ENCODE data around the gene TMEM131. TPM values are rescaled to one million over a fixed set of nuclear protein-coding genes. Genes with fewer than 3 reads are reported as not detected.
"Not testable (repeated sequence)": the region's sequence is repeated elsewhere in the genome, so short reads cannot be mapped to it uniquely, and the experiment has no call there.

Gene TMEM131
- total RNA-seq, 4 donors from 2014 or later, result 10.3 to 39.2 (median 20.0) TPM

DNA sequence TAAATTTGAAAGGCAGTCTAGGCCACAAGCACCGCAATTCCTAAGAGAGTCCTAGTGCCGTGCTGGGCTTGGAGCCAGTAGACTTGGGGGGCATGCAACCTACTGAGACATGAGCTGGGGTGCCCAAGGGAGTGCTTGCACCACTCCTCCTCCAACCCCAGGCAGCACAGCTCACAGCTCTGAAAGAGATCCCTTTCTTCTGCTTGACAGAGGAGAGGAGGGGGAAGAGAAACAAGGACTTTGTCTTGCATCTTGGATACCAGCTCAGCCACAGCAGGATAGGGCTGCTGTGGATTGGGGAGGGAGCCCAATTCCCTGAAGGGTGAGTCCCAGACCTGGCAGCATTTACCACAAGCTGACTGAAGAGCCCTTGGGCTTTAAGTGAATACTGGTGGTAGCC, 134.6 kb downstream of the TMEM131 start:
- TF ChIP-seq CTCF (IDR thresholded peaks at IDR 0.05 in 4 of 5, conservative IDR thresholded peaks at IDR 0.05 in 1 of 5), result no peak
- TF ChIP-seq POLR2A (IDR thresholded peaks at IDR 0.05), result no peak
- no peaks in the 10 kb centered on the region for H3K36me3 ChIP-seq
- intact Hi-C loops (cut with DNase I; ENCODE audit: low total_unique reads), result no loop called here
- H3K4me1 ChIP-seq, result peaks cover 14 to 16% of the 10 kb centered on the region in 2 donors
- H3K27ac ChIP-seq, result peak overlapping the region in 1 of 4 donors; percentile 27
- H3K9me3 ChIP-seq, result no peaks in the 10 kb centered on the region
- in situ Hi-C loops (cut with MboI; ENCODE audit: low sequenced_read_pairs in 4 of 4), result no loop called here
- DNase-seq, result no peak
- no peak overlapping the region for H3K4me3 ChIP-seq
- no peak for ATAC-seq
- no peaks in the 10 kb centered on the region for H3K27me3 ChIP-seq

- DNase-seq, result no peak
- H3K36me3 ChIP-seq, result no peaks in the 10 kb centered on the region
- peak overlapping the region; percentile 48 to 64 (median 58) for H3K27ac ChIP-seq
- H3K4me1 ChIP-seq, result peaks cover 13 to 14% of the 10 kb centered on the region in 2 donors
- no peak overlapping the region for H3K4me3 ChIP-seq
- intact Hi-C loops (cut with DNase I; ENCODE audit: low total_unique reads), result no loop called here
- ATAC-seq, result peak in 1 of 2 donors; percentile 29
- in situ Hi-C loops (cut with MboI; ENCODE audit: low sequenced_read_pairs in 4 of 4), result no loop called here
- no peaks in the 10 kb centered on the region for H3K27me3 ChIP-seq
- H3K9me3 ChIP-seq, result no peaks in the 10 kb centered on the region
- TF ChIP-seq POLR2A (IDR thresholded peaks at IDR 0.05), result no peak
- no peak for TF ChIP-seq CTCF (IDR thresholded peaks at IDR 0.05 in 4 of 5, conservative IDR thresholded peaks at IDR 0.05 in 1 of 5)
Observed at GRCh38 chr2:97858442-97858841, 137.3 kb downstream of the TMEM131 start.

- Histone ChIP-seq H3K4me1 (peaks cover 13 to 14% of the 10 kb centered on the region in 2 donors), H3K27ac (peak overlapping the region; percentile 48 to 64 (median 58)), H3K4me3 (no peak overlapping the region), H3K27me3 (no peaks in the 10 kb centered on the region), H3K36me3 (no peaks in the 10 kb centered on the region), H3K9me3 (no peaks in the 10 kb centered on the region)
- intact Hi-C loops (cut with DNase I; ENCODE audit: low total_unique reads) (no loop called here), in situ Hi-C loops (cut with MboI; ENCODE audit: low sequenced_read_pairs in 4 of 4) (no loop called here)
- peak; percentile 90 to 92 for ATAC-seq
- peak in 1 of 2 donors; percentile 48 for DNase-seq
- TF ChIP-seq CTCF (IDR thresholded peaks at IDR 0.05 in 4 of 5, conservative IDR thresholded peaks at IDR 0.05 in 1 of 5) (no peak), POLR2A (IDR thresholded peaks at IDR 0.05) (no peak)
Observed at GRCh38 chr2:97857553-97857952, 138.2 kb downstream of the TMEM131 start.

DNA sequence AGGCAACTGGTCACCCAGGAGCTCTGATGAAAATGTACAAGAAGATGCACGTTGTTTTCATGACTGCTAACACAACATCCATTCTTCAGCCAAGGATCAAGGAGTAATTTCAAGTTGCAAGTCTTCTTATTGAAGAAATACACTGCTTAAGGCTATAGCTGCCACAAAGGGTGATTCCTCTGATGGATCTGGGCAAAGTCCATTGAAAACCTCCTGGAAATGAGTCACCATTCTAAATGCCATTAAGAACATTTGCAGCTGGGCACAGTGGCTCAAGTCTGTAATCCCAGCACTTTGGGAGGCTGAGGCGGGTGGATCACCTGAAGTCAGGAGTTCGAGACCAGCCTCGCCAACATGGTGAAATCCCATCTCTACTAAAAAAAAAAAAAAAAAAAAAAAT, 142.7 kb downstream of the TMEM131 start:
- in situ Hi-C loops (cut with MboI; ENCODE audit: low sequenced_read_pairs in 4 of 4), result not testable (repeated sequence)

GRCh38 chr2:97851172-97851571, 144.6 kb downstream of the TMEM131 start:
- intact Hi-C loops (cut with DNase I; ENCODE audit: low total_unique reads) (no loop called here), in situ Hi-C loops (cut with MboI; ENCODE audit: low sequenced_read_pairs in 4 of 4) (no loop called here)
- TF ChIP-seq POLR2A (IDR thresholded peaks at IDR 0.05), result no peak
- no peak for TF ChIP-seq CTCF (IDR thresholded peaks at IDR 0.05 in 4 of 5, conservative IDR thresholded peaks at IDR 0.05 in 1 of 5)
- peak in 1 of 2 donors; percentile 21 for ATAC-seq
- Histone ChIP-seq H3K27ac (no peak overlapping the region), H3K36me3 (no peaks in the 10 kb centered on the region), H3K27me3 (no peaks in the 10 kb centered on the region), H3K9me3 (no peaks in the 10 kb centered on the region), H3K4me1 (peaks cover 4 to 17% of the 10 kb centered on the region in 2 donors), H3K4me3 (no peak overlapping the region)
- no peak for DNase-seq

More for the DNA sequence above, 142.7 kb downstream of the TMEM131 start:
- H3K9me3 ChIP-seq; DNase-seq; H3K27ac ChIP-seq; H3K27me3 ChIP-seq; H3K36me3 ChIP-seq; H3K4me3 ChIP-seq; intact Hi-C loops (cut with DNase I; ENCODE audit: low total_unique reads); ATAC-seq: not testable (repeated sequence)
- peaks cover 13 to 31% of the 10 kb centered on the region in 2 donors for H3K4me1 ChIP-seq
